NCI-H2196 (cell line): Measurements from ENCODE around the gene CXCL12.

ENCODE experiments used
- DNase-seq: peaks from one replicate; lab custom pipeline; 2025; ENCODE audit not compliant: unreplicated experiment; lab: John Stamatoyannopoulos, UW

CXCL12 gene

DNA sequence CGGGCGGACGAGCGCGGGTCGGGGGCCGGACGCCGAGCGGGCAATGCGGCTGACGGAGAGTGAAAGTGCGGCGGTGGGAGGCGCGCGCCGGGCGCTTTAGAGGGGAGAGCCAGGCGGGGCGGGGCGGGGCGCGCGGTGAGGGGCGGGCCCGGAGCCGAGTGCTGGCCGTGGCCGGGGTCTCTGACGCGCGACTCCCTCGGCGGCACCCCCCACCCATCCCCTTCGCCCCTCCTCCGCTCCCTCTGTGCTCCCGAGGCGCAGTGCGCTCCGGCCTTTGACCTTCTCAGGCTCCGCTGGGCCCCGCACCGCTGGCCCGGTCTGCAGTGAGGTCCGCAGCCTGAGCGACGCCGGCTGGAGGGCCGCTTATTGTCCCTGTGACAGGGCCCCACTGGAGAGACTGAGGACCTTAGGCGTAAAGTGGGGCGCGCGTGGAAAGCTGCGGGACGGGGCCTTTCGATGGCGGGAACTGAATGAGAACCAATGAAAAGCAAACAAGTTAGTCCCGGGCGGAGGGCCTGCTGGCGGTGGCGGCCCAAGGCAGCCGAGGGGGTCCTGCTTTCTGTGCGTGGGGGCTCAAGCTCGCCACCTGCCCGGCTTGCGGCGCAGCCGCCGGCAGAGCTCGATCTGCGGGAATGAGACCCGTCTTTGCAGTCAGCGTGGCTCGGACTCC lies at the start of gene CXCL12:
TSS of gene CXCL12 (minus strand) at position 72 of the 670 bp plus-strand sequence. CDS start 92 bp downstream, outside the sequence.
- no peak for DNase-seq

DNA sequence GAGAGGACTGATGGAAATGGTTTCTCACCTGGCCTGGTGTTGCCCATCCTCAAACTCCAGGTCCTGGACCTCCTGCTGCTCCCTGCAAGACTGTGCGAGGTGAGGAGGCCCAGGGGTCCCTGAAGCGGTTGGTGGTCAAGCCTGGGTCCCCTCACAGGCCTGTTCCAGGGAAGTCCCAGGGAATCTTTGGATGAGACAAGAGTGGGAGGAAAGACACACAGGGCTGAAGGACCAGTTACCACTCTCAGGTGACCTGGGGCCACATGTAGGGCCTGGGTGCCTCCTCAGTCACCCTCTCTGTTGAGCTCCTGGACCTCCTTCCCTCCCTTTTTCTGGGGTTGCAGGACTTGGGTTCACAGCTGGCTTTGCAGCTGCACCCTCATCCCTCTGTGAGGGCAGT lies 42.6 kb upstream of the CXCL12 start:
- DNase-seq = no peak

DNA sequence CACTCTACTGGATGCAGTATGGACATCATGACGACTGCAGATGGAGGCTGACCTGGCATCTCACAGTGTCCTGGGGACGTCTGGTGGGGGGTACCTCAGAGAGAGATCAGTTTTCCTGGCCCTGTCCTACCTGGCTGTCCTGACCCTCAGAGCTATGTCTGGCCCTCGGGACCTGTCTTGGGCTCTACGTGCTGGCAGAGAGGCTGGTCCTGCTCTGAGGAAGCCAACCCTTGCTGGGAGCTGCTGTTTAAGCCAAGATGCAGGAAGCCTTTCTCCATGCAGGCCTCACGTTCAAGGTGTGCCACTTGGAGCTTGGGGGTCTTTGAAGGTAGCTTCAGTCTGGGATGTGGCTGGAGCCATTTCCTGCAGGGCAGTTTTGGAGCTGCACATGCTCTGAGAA lies 42.1 kb upstream of the CXCL12 start:
- DNase-seq = no peak

DNA sequence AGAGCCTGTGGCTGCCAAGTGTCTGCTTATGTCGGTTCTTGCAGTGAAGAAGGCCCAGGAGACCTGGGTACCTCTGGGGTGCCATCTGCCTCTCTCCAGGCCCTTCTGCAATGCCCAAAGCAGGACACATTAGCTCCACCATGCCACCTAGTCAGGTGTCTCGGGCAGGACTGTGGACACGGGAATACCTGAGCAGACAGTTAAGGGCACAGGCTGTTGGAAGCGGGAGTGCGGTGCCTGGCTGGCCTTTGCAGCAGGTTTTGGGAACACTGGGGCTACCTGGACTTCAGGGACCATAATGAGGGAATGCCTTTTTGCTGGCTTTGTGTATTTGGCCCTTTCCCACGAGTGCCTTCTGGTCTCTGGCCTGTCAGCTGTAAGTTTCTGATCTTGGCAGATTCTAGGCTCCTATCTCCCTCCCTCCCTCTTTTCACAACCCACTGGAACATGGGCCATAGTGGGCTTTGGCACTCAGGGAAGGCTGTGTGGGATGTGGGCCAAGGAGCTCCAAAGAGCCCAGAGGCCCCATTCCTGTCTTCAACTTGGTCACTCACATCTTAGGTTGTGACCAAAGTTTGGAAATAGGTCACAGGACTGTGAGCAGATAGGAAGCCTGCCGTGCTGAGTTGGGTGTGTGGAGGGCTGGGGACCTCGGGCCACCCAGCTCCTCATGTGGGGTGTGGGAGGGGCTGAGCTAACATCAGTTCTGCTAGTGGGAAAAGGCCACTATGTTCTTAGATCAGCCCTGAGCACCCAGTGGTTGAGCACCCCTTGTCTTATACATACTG lies 41.5 kb upstream of the CXCL12 start:
- DNase-seq = no peak

DNA sequence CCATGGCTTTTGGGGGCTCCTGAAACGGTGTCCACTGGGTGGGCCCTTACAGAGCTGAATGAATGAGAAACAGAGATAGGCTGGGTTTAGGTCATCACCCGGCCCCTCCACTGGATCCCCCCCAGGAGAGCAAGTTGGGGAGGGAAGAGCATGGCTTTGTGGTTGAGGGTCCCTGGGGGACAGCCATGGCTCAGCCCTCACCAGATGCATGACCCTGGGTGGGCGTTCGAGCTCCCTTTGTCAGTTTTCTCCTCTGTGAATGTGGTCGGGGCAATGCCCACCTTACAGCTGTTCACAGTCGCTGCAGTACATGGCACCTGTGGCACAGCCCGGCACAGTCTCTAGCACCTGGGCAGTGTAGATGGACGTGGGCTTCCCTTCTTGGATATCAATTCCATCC lies 40.6 kb upstream of the CXCL12 start:
- DNase-seq = no peak

DNA sequence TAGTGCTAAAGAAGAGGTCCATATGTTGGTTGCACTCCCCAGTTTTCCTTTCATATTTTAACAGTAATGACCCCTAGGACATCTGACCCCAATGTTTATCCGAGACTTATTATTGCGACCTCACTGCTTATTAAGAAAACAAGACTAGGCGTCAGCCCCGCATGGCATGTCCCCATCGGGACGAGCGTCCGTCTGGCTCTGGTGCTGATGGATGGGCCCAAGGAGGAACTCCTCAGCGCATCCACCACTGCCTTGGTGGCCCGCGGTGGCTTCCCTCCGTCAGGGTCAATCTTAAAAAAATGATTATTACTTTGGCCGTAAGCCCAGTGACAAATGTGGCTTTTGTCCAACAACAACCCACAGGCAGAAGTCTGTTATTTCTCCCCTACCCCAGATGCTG lies 40.1 kb upstream of the CXCL12 start:
- DNase-seq = no peak

DNA sequence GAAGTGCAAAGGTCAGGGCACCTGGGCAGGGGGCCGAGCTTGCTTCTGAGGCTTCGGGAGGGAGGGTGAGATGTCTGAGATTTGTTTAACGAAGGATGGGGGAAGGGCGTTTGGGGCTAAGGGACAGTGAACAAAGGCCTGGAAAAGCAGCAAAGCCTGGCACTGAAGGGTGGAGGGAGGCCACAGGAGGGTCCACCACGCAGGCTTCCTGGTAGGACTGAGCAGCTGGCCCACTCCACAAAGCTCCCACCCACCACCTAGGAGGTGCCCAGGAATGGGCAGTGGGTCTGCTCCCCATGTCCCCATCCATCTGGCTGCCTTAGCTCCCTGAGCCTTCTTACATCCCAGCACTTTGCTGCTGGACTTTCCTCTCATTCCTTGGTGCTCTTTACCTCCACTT lies 39.4 kb upstream of the CXCL12 start:
- no peak for DNase-seq

DNA sequence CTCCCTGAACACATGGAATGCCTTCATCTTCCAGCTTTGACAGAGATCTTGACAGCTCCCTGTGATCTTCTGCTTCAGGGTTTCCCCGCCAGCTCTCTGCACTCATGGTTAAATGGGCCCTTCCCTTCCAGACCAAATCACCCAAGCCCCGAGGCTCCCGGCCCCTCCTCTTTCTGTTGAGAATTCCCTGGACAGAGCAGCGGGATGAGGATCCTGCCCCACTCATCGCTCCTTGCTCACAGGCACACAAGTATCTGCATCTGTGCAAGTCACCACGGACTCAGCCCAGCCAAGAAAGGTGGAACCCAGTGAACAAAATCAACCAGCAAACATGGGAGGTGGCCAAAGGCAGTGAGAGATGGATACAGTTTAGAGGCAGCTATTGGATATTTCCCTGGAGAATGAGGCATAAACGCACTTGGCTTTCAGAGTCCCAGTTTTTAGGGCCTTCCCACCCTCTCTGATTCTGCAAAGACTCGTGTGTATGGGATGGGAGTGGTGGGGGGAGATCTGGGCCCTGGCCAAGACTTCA lies 37.7 kb upstream of the CXCL12 start:
- DNase-seq = no peak

DNA sequence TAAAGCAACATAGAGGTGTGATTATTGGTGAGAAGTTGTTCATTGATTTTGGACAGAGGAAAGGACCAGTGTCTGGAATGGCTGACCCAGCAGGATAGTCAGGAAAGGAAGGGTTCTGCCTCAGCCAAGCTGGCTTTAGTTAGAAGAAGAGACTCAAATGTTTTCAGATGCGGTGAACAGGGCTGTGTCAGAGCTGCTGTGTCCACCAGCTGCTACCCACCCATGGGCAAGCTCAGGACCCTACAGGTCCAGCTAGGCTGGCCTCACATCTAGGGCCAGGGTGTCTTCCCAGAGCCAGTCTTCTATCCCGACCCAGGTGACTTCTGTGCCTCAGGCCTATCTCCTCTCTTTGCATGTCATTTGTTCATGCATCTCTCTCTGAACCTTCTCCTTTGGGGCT lies 37.3 kb upstream of the CXCL12 start:
- DNase-seq = no peak

DNA sequence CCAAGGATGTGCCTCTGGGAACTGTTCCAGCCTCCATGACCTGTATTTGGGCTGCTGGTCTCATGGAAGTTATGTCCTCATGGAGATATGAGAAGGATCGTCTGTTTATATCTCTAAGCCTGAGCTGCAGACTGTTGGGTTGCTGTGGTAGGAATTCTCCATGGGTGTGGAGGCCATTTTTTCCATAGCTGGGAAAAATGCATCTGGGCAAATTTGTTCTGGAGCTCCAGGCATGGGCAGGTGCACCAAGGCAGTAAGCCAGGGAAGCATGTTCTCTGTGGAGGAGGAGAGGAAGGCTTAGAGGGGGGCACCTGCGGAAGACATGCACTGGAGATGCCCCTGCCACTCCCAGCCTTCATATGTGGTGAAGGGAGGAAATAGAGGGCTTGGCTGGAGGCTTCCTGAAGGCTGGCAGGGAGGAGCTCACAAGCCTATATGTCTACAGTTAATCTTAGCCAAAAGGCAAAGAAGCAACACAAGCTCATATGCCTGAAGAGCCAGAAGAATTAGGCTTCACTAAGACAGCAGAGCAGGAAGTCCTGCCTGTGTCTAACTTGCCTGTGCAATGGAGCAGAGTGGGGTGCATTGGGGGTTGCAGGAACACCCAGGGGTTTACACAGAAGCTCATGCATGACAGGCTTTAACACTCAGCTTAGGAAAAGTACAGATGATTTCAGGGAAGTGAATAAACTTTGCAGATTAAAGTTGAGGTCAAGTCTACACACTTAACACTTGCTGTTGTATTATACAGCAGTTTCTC lies 35.1 kb upstream of the CXCL12 start:
- DNase-seq = no peak

DNA sequence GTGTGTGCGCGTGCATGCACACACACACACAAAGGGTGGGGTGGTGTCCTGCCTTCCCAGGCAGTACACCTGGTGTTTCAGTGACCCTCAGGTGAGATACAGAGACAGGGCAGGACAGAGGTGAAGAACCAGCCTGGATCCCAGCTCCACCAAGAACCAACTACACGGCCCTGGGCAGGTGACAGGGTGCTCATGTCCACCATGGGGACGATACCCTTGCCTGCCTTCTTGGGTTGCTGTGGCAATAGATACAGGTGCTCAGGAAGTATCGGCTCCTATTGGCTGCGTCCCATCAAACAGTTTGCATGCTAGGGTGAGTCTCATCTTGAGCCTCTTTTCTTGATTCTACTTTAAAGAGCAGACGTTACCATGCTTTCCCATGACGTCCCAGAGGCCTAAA lies 33.7 kb upstream of the CXCL12 start:
- DNase-seq = no peak

DNA sequence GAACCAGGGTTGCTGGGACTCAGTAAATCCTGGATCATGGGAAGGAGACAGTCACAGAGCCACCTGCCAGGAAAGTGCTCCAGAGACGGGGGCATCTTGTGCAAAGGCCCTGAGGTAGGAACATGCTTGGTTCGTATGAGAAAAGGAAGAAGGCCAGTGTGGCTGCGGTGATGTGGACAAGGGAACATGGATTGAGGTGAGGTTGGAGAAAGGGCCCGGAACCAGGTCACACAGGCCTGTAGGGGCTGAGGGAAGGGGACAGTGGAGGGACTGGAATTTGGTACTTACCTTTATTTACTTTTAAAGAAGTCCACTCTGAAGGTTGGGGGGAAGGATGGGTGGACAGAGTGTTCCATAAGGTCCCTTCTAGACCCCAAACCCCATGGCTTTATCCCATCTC lies 32.9 kb upstream of the CXCL12 start:
- DNase-seq = no peak

DNA sequence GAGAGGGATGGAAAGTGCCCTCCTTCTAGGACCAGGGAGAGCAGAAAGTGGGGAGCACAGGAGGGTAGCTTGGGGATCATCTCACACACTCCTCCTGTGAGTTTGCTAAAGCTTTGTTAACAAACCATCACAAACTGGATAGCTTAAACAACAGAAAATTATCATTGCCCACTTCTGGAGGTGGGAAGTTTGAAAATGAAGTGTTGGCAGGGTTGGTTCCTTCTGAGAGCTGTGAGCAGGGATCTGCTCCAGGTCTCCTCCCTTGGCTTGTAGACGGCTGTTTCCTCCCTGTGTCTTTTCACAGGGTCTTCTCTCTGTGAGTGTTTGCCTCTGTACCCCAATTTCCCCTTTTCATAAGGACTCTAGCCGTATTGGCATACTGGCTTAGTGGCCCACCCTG lies 32.0 kb upstream of the CXCL12 start:
- no peak for DNase-seq

DNA sequence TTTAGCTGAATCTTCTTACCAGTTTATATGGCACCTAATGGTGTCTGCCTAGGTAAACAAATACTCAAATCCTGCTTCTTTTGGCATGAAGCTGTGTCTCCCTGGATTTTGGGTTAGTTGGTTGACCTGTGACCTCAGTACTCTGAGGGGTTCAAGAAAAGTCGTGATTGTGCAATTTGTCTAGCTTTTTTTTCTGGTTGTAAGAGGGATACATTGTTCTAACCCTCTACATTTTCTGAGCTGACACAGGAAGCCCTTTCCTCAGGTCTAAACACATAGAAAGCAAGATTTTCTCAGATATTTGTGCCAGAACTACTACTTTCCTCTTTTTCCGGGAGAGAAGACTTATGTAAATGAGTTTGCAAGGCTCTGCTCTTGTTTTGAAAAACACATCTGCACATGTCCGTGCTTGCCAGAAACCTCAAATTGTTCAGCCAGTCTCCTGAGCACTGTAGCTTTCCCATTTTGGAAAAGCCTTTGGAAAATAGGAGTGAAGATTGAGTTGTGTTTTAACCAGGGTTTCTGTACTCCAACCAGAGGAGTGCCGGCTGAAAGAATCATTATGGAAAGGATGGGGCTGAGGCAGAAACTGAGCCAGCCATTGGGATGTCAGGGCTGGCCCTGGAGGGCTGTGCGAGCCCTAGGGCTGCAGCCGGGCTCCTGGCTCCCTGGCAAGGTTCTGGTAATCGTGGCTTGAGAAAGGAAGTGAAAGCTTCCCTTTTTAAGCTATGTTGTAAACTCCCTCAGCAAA lies 31.3 kb upstream of the CXCL12 start:
- no peak for DNase-seq

DNA sequence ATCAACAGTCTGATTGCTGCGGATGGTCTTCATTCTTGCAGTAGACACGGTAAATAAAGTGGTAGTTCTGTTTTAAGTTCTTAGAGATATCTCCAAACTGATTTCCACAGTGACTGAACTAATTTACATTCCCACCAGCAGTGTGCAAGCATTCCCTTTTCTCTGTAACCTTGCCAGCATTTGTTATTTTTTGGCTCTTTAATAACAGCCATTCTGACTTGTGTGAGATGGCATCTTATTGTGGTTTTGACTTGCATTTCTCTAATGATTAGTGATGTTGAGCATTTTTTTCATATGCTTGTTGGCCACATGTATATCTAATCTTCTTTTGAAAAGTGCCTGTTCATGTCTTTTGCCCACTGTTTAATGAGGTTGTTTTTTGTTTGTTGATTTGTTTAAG lies 30.2 kb upstream of the CXCL12 start:
- DNase-seq = no peak

DNA sequence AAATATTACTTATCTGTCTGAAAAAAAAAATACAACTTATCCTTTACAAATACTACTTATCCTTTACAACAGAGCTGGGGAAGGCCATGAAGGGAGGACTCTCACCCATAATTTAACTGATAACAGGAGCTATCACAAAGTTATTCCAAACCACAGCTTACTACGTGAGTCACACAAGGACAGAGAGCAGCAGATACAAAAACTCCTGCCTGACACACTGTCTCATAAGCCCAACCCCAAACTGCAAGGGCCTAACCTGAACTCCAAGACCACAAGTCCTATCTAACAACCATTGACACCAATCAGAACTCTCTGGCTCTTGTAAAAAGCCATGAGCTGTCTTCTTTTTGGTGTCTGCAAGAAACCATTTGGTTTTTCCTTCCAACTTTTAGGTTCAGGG lies 28.5 kb upstream of the CXCL12 start:
- no peak for DNase-seq

DNA sequence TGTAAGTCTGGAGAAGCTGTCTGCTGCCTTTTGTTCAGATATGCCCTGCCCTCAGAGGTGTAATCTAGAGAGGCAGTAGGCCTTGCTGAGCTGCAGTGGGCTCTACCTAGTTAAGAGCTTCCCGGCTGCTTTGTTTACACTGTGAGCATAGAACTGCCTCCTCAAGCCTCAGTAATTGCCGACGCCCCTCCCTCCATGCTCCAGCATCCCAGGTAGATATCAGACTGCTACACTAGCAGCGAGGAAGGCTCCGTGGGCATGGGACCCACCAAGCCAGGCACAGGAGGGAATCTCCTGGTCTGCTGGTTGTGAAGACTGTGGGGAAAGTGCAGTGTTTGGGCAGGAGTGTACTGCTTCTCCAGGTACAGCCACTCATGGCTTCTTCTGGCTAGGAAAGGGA lies 26.4 kb upstream of the CXCL12 start:
- DNase-seq = no peak

DNA sequence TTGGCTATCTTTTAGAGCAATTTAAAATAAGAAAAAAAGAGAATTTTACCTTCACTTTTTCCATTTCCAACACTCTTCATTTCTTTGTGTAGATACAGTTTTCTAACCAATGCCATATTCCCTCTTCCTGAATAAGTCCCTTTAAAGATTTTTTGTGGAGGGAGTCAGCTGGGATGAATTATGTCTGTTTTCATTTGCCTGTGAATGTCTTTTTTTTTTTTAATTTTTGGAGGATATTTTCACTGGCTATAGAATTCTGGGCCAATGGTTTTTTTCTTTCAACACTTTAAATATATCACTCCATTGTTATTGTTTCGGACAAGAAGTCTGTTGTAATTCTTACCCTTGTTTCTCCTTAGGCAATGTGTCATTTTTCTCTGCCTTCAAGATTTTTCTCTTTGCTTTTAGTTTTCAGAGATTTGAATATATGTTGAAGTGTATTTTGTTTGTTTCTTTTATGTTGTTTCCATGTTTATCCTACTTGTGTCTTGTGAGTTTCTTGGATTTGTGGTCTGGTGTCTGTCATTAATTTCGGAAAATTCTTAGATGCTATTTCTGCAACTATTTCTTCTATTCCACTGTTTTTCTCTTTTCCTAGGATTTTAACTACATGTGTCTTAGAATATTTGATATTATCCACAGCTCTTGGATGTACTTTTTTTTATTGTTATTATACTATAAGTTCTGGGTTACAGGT lies 20.0 kb upstream of the CXCL12 start:
- no peak for DNase-seq

DNA sequence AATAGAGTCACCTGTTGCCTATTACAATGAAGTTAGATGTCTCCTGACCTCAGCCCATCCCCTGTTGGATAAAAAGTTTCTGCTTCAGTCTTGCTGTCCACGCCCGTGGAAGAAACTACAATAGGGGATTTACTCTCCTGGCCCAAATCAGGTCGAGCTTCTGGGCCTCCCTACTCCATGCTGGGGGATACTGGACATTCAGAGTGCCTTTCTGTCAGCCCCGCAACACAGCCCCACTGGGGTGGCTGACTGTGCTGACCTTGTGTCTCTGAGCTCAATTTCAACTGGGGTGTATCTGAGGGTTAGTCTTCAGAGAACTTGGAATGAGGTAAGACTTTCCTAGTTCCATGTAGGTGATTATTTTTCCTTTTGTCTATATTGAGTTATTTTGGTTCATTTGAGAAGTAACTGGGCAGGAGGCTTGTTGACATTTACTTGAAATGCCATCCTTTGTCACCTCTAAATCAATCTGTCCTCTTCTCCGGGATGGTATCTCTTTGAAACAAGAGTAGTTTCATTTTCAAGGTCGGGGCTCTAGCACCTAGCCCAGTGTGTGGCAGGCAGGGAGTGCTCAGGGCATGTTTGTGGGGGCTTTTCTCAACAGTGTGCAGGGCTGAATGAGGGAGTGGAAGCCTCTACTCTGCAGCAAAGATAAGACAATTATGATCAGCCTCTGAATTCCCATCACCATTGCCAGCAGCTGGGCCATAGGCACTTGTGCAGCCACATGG lies 17.7 kb upstream of the CXCL12 start:
- no peak for DNase-seq

DNA sequence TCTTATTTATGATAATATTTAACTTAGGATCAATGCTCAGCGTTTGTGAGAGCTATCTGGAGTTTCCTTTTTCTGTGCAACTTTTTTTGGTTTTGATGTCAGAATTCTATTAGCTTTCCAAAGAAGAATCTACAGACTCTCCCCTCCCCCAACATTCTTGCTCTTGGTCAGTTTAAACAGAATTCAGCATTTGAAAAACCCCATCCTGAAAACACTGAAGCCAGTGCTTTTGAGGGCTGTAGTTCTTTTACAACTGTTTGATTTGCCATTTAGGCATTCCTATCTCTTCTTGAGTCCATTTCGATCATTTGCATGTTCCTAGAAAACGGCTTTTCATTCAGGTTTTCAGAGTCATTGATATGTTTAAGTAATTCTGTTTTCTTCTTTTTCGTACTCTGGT lies 15.6 kb upstream of the CXCL12 start:
- DNase-seq = no peak
